Stimulated activated effector memory CD8-positive, alpha-beta T cell treated with anti-CD3 and anti-CD28 coated beads, Interleukin-12 subunit alpha, Interleukin-12 subunit beta, amount 100 ng/mL, for 72 hours (primary cell): ENCODE data around the gene OR1D5.
"Not testable (repeated sequence)": the region's sequence is repeated elsewhere in the genome, so short reads cannot be mapped to it uniquely, and the experiment has no call there.

ENCODE experiments used
- ATAC-seq: fragments of 150-1000 bp; cut with Tn5 transposase; 2 replicates; pipeline ENCODE4 v1.10.0; 2021
- DNase-seq, 2 donors: peaks; one replicate each; pipeline ENCODE4 v3.0.0; 2021 to 2022; ENCODE audit warnings: low spot score in 2 of 2
- H3K27ac Mint-ChIP-seq: one replicate; pipeline ENCODE4 v1.8.0; 2022; ENCODE audit warnings: mild to moderate bottlenecking, mixed read lengths
- H3K36me3 Mint-ChIP-seq: one replicate; pipeline ENCODE4 v1.8.0; 2022; ENCODE audit warnings: mild to moderate bottlenecking, mixed read lengths
- H3K4me1 Mint-ChIP-seq: one replicate; pipeline ENCODE4 v1.8.0; 2022; ENCODE audit warnings: mixed read lengths
- H3K4me3 Mint-ChIP-seq: one replicate; pipeline ENCODE4 v1.8.0; 2022; ENCODE audit warnings: mild to moderate bottlenecking, mixed read lengths
- H3K9me3 Mint-ChIP-seq: one replicate; pipeline ENCODE4 v1.8.0; 2022; ENCODE audit warnings: mixed read lengths

OR1D5 gene, protein sequence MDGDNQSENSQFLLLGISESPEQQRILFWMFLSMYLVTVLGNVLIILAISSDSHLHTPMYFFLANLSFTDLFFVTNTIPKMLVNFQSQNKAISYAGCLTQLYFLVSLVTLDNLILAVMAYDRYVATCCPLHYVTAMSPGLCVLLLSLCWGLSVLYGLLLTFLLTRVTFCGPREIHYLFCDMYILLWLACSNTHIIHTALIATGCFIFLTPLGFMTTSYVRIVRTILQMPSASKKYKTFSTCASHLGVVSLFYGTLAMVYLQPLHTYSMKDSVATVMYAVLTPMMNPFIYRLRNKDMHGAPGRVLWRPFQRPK

DNA sequence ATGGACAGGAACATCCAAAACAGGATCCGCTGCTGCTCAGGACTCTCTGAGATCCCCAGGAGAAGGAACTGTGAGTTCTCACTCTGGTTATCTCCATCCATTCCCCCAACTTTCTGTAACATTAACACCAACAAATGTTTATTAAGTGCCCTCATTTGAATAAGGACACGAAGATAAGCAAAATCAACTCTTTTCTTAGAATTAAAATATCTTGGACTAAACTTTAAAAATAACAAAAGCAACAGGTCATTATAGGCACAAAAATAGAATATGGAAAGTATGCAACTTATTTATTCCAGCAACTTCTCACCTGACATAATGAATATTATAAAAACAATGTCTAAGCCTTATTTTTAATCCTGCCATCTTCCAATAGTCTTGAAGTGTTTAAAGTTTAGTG, at the start of gene OR1D5:
Gene OR1D5, minus strand, starts transcription at position 101 of the 400 bp plus-strand sequence. Its CDS starts 0 bp downstream, at position 101.
- not testable (repeated sequence) for H3K36me3 Mint-ChIP-seq, DNase-seq, H3K27ac Mint-ChIP-seq, H3K4me3 Mint-ChIP-seq, H3K4me1 Mint-ChIP-seq, H3K9me3 Mint-ChIP-seq, ATAC-seq

DNA sequence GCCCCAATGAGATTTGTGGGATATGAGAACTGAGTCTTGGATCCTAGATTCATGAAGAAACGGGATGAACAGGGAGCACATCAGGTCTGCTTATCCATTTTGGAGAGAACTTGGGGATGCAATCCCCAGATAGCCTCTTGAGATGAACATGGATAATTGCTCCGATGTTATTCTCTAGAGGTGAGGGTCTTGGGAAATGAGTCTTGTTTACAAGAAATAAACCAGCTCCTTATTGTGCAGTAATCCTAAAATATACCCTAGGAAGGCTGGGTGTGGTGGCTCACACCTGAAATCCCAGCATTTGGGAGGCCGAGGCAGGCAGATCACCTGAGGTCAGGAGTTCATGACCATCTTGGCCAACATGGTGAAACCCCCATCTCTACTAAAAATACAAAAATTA, 40.9 kb upstream of the OR1D5 start, which contains the start of gene OR1D2:
Gene OR1D2, minus strand, starts transcription at position 101 of the 400 bp plus-strand sequence. CDS start 11,426 bp downstream, outside the sequence.
- H3K4me3 Mint-ChIP-seq, result no peak within 1 kb of the TSS
- H3K4me1 Mint-ChIP-seq, result no peaks in the 10 kb centered on the region
- H3K9me3 Mint-ChIP-seq, result peaks cover 12% of the 10 kb centered on the region
- no peaks in the 10 kb centered on the region for H3K36me3 Mint-ChIP-seq
- H3K27ac Mint-ChIP-seq, result no peak within 1 kb of the TSS
- no peak for DNase-seq
- ATAC-seq, result no peak

DNA sequence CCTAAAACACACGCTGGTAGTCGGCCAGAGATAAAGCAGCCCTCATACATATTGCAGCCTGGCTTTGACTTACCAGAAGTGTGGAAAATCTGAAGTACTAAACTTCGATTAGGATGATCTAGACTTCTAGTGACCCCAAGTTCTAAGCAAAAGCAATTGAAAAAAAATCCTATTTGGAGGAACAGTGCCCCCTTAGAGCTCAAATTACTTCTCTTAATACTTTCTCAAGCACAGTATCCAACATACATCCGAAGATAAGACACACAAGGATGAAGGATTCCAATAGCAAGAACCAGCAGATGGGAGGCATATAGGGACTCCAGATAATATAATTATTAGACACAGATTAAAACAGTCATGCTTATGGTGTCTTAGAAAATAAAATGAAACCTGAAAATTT, 10.4 kb upstream of the OR1D5 start:
- H3K9me3 Mint-ChIP-seq, H3K4me1 Mint-ChIP-seq, H3K36me3 Mint-ChIP-seq, DNase-seq, ATAC-seq, H3K4me3 Mint-ChIP-seq, H3K27ac Mint-ChIP-seq: not testable (repeated sequence)

DNA sequence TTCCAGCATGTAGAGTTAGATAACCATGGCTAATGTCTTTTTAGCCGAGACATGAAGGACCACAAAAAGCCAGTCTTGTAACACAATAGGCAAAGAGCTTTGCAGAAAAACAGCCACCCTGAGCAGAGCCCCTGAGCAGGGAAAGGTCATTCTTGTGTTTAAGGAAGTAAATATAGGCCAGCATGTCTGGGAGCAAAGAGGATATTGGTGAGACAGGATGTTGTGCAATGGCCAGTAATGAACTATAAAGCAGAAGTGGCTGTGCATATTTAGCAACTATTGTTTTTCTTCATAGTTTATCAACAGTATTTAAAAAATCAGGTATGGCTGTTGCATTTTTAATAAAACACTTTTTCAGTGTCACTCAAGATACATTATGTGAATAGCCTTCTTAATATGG, 1.8 kb upstream of the OR1D5 start:
- H3K27ac Mint-ChIP-seq, H3K9me3 Mint-ChIP-seq, DNase-seq, H3K36me3 Mint-ChIP-seq, ATAC-seq, H3K4me3 Mint-ChIP-seq, H3K4me1 Mint-ChIP-seq: not testable (repeated sequence)

DNA sequence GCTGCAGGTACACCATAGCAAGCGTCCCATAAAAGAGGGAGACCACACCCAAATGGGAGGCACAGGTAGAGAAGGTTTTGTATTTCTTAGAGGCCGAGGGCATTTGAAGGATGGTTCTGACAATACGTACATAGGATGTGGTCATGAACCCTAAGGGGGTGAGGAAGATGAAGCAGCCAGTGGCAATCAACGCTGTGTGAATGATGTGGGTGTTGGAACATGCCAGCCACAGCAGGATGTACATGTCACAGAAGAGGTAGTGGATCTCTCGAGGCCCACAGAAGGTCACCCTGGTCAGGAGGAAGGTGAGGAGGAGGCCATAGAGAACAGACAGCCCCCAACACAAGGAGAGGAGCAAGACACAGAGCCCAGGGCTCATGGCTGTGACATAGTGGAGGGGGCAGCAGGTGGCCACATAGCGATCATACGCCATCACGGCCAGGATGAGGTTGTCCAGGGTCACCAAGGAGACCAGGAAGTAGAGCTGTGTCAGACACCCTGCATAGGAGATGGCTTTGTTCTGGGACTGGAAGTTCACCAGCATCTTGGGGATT, 506 bp downstream of the OR1D5 start:
- not testable (repeated sequence) for H3K36me3 Mint-ChIP-seq, DNase-seq, H3K27ac Mint-ChIP-seq, H3K9me3 Mint-ChIP-seq, H3K4me3 Mint-ChIP-seq, H3K4me1 Mint-ChIP-seq
- ATAC-seq, result peak; percentile 68

DNA sequence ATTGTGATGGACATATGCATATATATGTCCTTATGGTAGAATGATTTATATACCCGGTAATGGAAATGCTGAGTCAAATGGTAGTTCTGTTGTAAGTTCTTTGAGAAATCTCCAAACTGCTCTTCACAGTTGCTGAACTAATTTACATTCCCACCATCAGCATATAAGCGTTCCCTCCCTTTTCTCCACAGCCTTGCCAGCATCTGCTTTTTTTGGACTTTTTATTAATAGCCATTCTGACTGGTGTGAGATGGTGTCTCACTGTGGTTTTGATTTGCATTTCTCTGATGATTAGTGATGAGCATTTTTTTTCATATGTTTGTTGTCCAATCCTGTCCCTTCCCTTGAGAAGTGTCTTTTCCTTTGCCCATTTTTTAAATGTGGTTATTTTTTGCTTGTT, 8.5 kb downstream of the OR1D5 start:
- not testable (repeated sequence) for H3K36me3 Mint-ChIP-seq, DNase-seq, H3K27ac Mint-ChIP-seq, H3K4me1 Mint-ChIP-seq, ATAC-seq, H3K9me3 Mint-ChIP-seq, H3K4me3 Mint-ChIP-seq

DNA sequence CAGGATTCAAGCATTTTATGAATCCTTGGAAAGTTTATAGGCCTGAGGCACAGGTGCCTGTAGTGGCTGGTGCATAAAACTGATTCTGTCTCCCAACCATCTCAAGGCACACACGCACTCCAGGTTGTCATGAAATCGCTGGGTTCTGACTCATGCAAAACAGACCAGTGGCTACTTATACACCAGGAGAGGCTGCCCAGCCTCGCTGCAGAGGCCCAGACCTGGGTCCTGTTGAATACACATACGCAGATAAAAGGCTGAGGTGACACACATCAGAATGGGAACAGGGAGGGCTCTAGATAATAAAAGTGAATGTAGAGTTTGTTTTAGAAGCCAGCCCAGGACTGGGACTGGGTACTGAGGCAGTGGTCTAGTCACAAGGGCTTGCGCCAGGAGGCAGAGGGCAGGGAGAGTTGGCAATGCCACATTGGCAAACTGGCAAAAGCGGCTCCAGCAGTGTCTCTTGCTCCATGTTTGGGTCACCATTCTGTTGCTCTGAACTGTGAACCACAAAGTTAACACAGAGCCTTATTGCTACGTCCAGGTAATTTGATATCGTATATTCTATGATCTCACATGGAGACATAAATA, 13.6 kb downstream of the OR1D5 start:
- H3K27ac Mint-ChIP-seq, result no peak overlapping the region
- H3K9me3 Mint-ChIP-seq, result no peaks in the 10 kb centered on the region
- H3K36me3 Mint-ChIP-seq, result no peaks in the 10 kb centered on the region
- H3K4me1 Mint-ChIP-seq, result peaks cover 10% of the 10 kb centered on the region
- no peak for ATAC-seq
- peak overlapping the region; percentile 87 for H3K4me3 Mint-ChIP-seq
- no peak for DNase-seq

DNA sequence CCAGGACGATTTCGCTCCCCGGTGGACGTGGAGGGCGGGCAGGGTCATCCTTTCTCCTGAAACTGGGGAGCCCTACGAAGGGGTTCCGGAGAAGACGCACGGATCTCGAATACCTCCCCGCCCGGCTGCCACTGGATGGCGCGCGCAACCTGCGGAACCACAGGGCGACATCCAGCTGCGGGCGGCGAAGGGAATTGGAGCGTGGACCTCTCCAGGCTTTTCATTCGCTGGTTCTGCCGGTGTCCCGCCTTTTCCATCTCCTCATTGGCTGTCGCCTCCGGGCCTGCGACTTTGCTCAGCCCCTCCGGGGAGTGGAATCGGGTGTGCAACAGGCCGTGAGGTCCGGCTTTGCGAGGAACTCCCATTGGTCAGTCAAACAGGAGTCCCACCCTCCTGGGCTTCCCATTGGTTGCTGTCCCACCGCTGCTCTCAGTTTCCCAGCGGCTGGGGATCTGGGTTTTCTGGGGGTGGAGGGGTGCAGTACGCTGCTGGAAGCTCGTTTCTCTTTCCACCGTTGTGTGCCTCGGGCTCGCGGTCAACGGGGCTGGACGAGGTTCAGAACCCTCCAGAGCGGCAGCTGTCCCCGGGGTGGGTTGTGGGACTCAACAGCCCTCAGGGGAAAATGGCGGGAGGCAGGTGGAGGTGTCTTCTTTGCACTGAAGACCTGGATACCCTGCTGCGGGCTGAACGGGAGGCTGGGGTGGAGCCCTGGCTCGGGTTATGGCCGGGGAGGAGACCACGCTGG, 14.5 kb downstream of the OR1D5 start:
- Mint-ChIP-seq H3K36me3 (no peaks in the 10 kb centered on the region), H3K9me3 (peaks cover 3% of the 10 kb centered on the region), H3K27ac (peak overlapping the region; percentile 81), H3K4me1 (peaks cover 10% of the 10 kb centered on the region), H3K4me3 (peak overlapping the region; percentile 87)
- peak; percentile 99 for ATAC-seq
- DNase-seq, result peak; percentile 79 to 93

DNA sequence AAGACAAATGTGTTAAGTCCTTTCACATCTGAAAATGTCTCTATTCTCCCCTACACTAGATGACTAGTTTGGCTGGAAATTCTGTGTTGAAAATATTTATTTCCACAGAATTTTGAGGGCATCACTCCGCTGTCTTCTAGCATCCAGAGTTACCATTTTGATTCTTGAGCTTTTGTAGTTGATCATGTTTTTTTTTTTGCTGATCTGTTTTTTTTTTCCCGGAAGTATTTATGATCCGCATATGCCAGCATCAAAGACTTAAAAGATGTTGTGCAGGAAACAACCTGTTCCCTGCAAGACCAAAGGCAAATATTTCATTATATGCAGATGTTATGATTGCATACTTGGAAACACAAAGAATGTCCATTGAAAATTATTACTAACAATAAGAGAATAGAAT, 16.7 kb downstream of the OR1D5 start:
- peaks cover 8% of the 10 kb centered on the region for H3K9me3 Mint-ChIP-seq
- DNase-seq, result no peak
- no peak for ATAC-seq
- H3K4me3 Mint-ChIP-seq, result no peak overlapping the region
- no peak overlapping the region for H3K27ac Mint-ChIP-seq
- H3K4me1 Mint-ChIP-seq, result peaks cover 10% of the 10 kb centered on the region
- no peaks in the 10 kb centered on the region for H3K36me3 Mint-ChIP-seq

DNA sequence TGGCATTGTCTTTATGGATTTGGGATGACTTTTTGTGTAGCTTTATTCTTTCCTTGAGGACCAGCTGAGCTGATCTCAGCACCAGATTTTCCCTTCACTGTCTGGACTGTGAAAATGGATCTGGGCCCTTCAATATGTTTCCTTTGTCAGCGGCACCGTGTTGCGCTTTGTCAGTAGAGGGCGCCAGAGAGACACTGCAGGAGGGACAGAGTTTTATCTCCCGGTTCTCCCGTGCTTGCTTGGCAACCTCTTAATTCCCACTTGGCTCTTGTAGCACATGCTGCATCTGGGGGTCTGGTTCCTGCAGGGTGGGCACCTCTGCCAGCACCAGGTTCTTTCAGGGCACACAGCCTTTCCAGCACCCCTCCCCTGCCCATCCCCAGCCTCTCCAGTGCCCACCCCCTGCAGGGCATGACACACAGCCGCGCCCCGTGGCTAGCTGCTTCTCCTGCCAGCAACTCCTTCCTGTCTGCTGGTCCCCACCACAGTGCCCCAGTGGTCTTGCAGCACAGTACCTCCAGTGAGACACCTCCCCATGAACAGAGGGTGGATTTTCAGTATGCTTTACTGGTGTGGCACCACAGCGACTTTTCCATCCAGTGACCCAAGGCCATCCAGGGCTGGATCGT, 19.6 kb downstream of the OR1D5 start:
- H3K27ac Mint-ChIP-seq, result no peak overlapping the region
- ATAC-seq (no peak), DNase-seq (peak in 1 of 2 donors; percentile 52)
- peaks cover 8% of the 10 kb centered on the region for H3K9me3 Mint-ChIP-seq
- no peaks in the 10 kb centered on the region for H3K36me3 Mint-ChIP-seq
- H3K4me1 Mint-ChIP-seq, result peaks cover 8% of the 10 kb centered on the region
- no peak overlapping the region for H3K4me3 Mint-ChIP-seq

DNA sequence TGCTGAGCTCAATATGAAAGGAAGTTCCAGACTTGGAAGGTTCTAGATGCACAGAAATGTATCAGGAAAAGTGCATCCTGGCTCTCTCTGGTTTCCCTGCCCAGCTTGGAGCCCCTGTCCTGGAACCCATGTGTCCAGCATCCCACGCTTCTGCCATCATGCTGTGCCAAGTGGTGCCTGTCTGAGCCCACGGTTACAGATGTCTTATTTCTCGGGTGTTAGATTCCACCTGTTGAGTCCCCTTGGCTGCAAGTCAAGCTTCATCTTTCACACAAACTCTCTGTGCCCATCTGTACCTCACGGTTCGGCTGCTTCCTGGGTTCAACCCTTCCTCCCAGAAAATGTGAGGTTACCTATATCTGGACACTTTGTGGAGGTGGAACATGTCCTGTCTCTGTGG, 22.5 kb downstream of the OR1D5 start:
- Mint-ChIP-seq H3K27ac (no peak overlapping the region), H3K4me1 (peaks cover 6% of the 10 kb centered on the region), H3K4me3 (no peak overlapping the region), H3K9me3 (peaks cover 8% of the 10 kb centered on the region), H3K36me3 (no peaks in the 10 kb centered on the region)
- ATAC-seq (no peak), DNase-seq (no peak)

DNA sequence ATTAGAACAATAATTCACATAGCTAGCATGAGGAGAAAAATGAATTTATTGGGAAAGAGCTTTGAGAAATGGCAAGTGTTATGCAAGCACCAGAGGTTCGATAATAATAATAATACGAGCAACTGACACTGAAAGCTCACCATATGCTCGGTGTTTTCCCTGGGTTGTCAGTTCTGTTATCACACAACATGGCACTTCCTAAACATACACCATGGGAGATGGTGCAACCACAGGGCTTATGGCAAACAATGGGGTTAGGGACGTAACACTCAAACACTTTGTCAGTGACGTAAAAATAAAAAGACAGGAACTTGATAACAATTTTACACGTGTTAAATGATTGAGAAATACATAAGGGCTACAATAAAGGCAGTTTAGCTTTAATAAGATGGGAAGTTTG, 23.7 kb downstream of the OR1D5 start:
- Mint-ChIP-seq H3K36me3 (no peaks in the 10 kb centered on the region), H3K27ac (no peak overlapping the region), H3K9me3 (peaks cover 8% of the 10 kb centered on the region), H3K4me1 (peaks cover 6% of the 10 kb centered on the region), H3K4me3 (no peak overlapping the region)
- ATAC-seq, result no peak
- DNase-seq, result no peak

DNA sequence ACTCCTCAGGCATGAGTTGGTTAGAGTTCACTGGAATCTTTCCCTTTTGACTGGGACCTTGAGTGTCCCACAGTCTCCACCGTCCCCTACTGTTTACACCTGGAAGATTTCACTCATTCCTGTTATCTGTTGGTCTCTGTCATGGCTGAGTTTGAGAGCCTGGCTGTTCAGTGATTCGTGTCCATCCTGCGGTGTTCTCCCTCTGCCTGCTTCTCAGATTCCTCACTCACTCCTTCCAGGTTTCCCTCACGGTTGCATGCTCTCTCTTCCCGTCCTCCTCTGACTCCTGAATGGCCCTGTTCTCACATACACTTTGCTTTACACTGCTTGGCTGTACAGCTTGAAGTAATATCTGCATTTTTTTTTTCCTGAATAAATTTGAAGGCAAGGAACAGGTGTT, 24.5 kb downstream of the OR1D5 start:
- Mint-ChIP-seq H3K36me3 (no peaks in the 10 kb centered on the region), H3K27ac (no peak overlapping the region), H3K9me3 (peaks cover 5% of the 10 kb centered on the region), H3K4me1 (peaks cover 6% of the 10 kb centered on the region), H3K4me3 (no peak overlapping the region)
- DNase-seq (no peak), ATAC-seq (no peak)

DNA sequence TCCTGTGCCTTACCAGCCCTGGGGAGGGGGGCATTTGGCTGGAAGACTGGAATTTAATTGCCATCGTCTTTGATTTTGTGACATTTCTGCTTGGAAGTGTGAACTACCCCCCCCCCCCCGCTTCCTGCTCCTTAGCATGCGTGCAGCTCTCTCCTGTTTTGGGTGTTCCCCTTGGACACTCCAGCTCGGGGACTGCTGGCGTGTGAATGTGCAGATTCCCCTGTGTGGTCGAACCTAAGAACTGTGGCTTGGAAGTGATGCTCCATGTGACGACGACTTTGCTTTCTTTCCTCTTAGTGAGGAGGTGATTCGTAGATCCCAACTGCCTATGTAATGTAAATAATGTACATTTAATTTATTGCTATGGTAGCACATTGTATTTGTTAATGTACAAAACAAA, 26.1 kb downstream of the OR1D5 start:
- DNase-seq, result no peak
- Mint-ChIP-seq H3K4me3 (no peak overlapping the region), H3K4me1 (peaks cover 6% of the 10 kb centered on the region), H3K9me3 (peaks cover 2% of the 10 kb centered on the region), H3K27ac (no peak overlapping the region), H3K36me3 (no peaks in the 10 kb centered on the region)
- ATAC-seq, result no peak

DNA sequence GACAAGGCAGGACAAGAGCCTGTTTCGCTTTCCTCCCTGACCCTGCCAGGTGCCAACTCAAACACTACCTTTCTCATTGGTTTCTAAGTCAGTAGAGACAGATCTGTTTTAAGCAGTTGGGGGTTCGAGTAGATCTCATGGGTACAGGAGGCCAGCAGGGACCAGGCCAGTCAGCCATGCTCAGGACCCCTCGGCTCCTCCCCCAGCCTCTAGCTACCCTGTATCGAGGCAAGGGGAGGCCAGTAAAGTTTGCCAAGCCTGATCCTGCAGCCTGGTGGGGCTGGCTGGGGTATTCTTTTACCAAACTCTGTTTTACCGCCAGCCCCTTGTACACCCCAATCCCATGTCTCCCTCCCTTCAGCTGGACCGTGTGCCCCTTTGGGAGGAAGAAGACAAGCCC, 26.6 kb downstream of the OR1D5 start:
- ATAC-seq, result no peak
- Mint-ChIP-seq H3K36me3 (no peaks in the 10 kb centered on the region), H3K4me1 (peaks cover 6% of the 10 kb centered on the region), H3K4me3 (no peak overlapping the region), H3K27ac (no peak overlapping the region), H3K9me3 (no peaks in the 10 kb centered on the region)
- DNase-seq, result no peak
